GM12874 (cell line): ENCODE data around the gene FAF1.
A peak's percentile ranks its signal among the peaks of the same experiment; 100 is the strongest.

Source experiments
- TF ChIP-seq, protein P1 (sequence below): IDR thresholded peaks from 2 replicates; pipeline ENCODE4 v1.5.1; 2011; ENCODE audit warnings: low read depth, mild to moderate bottlenecking, control low read depth, low read length, moderate library complexity; ENCODE audit not compliant: insufficient read depth

FAF1 gene

DNA sequence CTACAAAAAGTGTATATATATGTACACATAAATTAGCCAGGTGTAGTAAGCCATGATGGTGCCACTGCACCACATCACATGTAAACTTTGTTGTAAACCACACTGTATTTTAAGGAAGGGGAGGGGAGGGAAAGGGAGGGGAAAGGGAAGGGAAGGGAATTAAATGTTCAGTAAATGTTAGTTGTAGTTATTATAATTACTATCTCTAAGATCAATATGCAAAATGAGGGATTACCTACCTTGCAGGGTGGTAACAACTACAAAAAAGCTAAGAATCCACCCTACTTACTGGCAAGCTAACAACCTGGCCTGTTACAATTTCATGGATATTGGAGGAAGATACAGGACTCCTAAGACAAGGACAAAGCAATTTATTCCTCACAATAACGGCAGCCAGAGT, 17.7 kb downstream of the FAF1 start:
- TF ChIP-seq, protein P1, sequence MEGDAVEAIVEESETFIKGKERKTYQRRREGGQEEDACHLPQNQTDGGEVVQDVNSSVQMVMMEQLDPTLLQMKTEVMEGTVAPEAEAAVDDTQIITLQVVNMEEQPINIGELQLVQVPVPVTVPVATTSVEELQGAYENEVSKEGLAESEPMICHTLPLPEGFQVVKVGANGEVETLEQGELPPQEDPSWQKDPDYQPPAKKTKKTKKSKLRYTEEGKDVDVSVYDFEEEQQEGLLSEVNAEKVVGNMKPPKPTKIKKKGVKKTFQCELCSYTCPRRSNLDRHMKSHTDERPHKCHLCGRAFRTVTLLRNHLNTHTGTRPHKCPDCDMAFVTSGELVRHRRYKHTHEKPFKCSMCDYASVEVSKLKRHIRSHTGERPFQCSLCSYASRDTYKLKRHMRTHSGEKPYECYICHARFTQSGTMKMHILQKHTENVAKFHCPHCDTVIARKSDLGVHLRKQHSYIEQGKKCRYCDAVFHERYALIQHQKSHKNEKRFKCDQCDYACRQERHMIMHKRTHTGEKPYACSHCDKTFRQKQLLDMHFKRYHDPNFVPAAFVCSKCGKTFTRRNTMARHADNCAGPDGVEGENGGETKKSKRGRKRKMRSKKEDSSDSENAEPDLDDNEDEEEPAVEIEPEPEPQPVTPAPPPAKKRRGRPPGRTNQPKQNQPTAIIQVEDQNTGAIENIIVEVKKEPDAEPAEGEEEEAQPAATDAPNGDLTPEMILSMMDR = no peak

DNA sequence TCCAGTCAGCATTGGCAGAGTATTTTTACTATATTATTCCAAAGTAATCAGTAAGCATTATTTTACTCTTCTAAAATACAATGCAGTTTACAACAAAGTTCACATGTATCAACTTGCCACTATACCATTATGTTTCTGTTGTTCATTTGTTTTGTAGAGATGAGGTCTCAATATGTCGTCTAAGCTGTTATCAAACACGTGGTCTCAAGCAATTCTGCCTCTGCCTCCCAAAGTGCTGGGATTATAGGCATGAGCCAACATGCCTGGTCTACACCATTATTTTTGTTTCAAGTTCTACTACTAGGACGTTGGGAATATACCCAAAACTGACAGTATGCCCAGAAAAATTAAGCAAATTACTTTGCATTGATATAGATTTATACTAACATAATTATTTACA, 19.8 kb downstream of the FAF1 start:
- TF ChIP-seq, protein P1 = no peak

DNA sequence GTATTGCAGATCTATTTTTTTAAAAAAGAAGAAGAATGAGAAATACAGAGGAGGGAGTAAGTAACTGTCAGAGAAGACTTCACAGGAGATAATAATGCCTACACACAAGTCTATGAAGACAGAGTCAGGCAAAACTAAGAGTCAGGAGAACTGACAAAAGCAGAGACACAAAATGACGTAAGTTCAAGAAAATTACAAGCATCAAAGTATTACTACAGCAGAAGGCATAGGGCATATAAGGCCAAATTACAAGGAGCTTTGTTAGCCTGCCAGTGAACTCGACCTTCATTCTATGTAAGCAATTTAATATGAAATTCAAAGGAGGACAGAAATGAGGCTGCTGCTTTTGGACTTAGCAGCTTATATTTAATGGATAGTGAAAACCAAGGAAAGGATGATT, 23.7 kb downstream of the FAF1 start:
- TF ChIP-seq, protein P1 = no peak

DNA sequence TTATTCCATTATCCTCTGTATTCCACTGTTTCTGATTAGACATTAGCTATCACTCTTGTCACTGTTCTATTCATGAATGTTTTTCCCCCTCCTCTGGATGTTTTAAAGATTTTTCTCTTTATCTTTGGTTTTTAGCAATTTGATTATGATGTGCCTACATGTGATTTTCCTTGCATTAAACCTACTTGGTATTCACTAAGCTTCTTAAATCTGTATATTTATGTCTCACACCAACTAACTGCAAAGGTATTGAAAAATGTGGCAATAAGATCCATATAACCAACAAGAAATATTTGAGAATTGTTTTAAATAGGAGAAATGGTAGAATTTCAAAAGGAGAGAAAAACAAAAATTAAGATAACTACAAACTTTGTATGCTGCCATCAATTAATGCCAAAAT, 25.2 kb downstream of the FAF1 start:
- TF ChIP-seq, protein P1 = no peak

DNA sequence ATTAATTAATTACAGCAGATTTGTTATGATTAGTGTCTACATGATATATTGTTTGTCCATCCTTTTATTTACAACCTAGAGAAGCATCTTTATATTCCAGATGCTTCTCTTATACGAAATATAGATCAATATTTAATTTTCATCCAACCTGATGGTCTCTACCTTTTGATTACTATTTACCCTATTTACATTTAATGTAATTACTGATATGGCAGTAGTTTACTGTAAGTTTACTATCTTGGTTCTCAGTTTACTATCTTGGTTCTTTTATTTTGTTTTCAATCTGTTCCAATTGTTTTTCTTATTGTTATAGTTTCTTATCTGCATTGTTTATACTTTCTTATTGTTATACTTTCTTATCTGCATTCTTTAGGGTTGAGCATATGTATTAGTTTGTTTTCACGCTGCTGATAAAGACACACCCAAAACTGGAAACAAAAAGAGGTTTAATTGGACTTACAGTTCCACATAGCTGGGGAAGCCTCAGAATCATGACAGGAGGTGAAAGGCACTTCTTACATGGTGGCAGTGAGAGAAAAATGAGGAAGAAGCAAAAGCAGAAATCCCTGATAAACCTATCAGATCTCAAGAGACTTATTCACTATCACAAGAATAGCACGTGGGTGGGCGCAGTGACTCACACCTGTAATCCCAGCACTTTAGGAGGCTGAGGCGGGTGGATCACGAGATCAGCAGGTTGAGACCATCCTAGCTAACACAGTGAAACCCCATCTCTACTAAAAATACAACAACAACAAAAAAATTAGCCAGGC, 28.9 kb downstream of the FAF1 start:
- TF ChIP-seq, protein P1 = no peak

DNA sequence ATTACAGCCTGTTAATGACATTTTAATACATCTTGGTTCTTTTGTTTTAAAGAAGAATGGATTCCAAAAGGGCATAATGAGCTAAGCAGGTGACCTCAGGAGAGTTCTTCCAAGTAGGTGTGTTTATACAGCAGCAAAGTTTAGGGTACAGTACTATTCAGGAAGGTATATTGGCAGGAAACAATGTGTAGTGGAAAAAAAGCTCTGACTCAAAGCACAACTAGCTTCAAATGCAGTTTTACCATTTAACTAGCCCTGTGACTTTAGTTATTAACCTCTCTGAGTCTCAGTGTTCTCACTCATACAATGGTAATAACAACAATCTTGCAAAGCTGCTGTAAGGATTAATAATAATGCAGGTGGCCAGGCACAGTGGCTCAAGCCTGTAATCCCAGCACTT, 29.9 kb downstream of the FAF1 start:
- TF ChIP-seq, protein P1 = no peak

DNA sequence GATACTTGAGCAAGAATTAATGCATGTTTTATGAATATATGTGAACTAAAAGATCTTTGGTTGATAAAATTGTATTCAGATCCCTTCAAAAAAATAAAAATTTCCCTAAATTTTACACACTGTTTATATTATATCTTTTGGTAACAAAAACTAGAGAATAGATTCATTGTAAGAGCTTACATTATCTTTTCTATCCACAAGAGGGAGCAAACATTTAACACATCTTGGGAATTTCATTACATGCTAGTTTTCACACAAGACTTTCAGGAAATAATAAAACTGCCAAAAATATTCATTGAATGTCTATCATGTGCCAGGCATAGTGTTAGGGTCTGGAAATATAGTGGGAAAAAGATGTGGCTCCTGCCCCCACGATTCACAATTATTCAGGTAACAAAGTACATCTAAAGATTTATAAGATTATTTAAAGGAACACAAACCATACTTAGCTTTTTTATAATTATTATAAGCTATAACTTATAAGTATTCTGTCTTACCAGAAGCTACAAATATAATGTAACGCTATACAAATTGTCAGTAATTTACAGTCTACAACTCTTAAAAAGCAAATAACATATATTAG, 30.6 kb downstream of the FAF1 start:
- TF ChIP-seq, protein P1 = 0 out of 2 replicates have a peak, but pooled peaks have one; percentile 19
